Spinal cord (tissue), 10 donors: ENCODE data around the gene HNRNPDL. TPM values are rescaled to one million over a fixed set of nuclear protein-coding genes. Genes with fewer than 3 reads are reported as not detected.

ENCODE experiments used
- DNase-seq, 6 donors: peaks; one replicate each; pipeline versions ENCODE4 v3.0.0 to v3.0.0-alpha.2; 2013 to 2015; ENCODE audit warnings: low spot score in 6 of 6, low read depth in 4 of 6
- H3K27ac ChIP-seq: one replicate; pipeline ENCODE4 v1.5.1; 2013; ENCODE audit warnings: low read depth, low read length, control low read depth
- H3K27me3 ChIP-seq: one replicate; pipeline ENCODE4 v1.6.1; 2013; ENCODE audit warnings: low read length; ENCODE audit not compliant: control insufficient read depth, insufficient read depth
- H3K36me3 ChIP-seq: one replicate; pipeline ENCODE4 v1.6.1; 2013; ENCODE audit warnings: low read length; ENCODE audit not compliant: control insufficient read depth, insufficient read depth
- H3K4me1 ChIP-seq: one replicate; pipeline ENCODE4 v1.6.1; 2013; ENCODE audit warnings: low read length; ENCODE audit not compliant: control insufficient read depth, insufficient read depth
- H3K4me3 ChIP-seq: one replicate; pipeline ENCODE4 v1.5.1; 2013; ENCODE audit warnings: low read depth, low read length, control low read depth
- H3K9me3 ChIP-seq: one replicate; pipeline ENCODE4 v1.6.1; 2013; ENCODE audit warnings: low read length; ENCODE audit not compliant: control insufficient read depth, insufficient read depth
- WGBS: methylation state at CpG from one replicate; pipeline ENCODE4 v1.1.5; 2013; ENCODE audit warnings: missing lambda C conversion rate; ENCODE audit not compliant: insufficient coverage; 5-methylcytosine and 5-hydroxymethylcytosine counted together
- polyA plus RNA-seq, 2 donors: library from polyadenylated mRNA; unstranded; fragments of 120-200 nt; gene quantifications; one replicate each; pipeline ENCODE4 v1.2.1, GENCODE V29; 2013; ENCODE audit not compliant: insufficient read length in 2 of 2
- total RNA-seq, 2 donors: library from RNA; depleted of rRNA in 1 of 2; stranded (reverse); fragments of 120-200 nt in 1 of 2; fragments of >200 nt in 1 of 2; gene quantifications; one replicate each; pipeline versions ENCODE4 v1.2.3 to v1.2.4, GENCODE V29; 2013 to 2014
- donor health status: healthy.

The HNRNPDL gene
- total and polyA plus RNA-seq, 4 donors = 178 to 528 (median 397) TPM

- Histone ChIP-seq H3K27ac (no peak overlapping the region), H3K27me3 (no peaks in the 10 kb centered on the region), H3K4me3 (no peak overlapping the region), H3K9me3 (no peaks in the 10 kb centered on the region), H3K4me1 (no peaks in the 10 kb centered on the region), H3K36me3 (peaks cover 17% of the 10 kb centered on the region)
- DNase-seq = peak; percentile 77 to 96 (median 84)
- WGBS = no CpG with 5 or more reads among the region's 7 CpGs
Observed at GRCh38 chr4:82462415-82462831, 32.2 kb upstream of the HNRNPDL start.

- H3K4me3 ChIP-seq = no peak overlapping the region
- H3K9me3 ChIP-seq = no peaks in the 10 kb centered on the region
- no peak for DNase-seq
- H3K27me3 ChIP-seq = no peaks in the 10 kb centered on the region
- no peaks in the 10 kb centered on the region for H3K4me1 ChIP-seq
- H3K36me3 ChIP-seq = peaks cover 22% of the 10 kb centered on the region
- WGBS = no CpG with 5 or more reads among the region's 2 CpGs
- H3K27ac ChIP-seq = no peak overlapping the region
Observed at GRCh38 chr4:82461710-82462109, 31.4 kb upstream of the HNRNPDL start.

- no peaks in the 10 kb centered on the region for H3K4me1 ChIP-seq
- H3K36me3 ChIP-seq = peaks cover 25% of the 10 kb centered on the region
- no peak for DNase-seq
- no peaks in the 10 kb centered on the region for H3K9me3 ChIP-seq
- no CpG with 5 or more reads among the region's 2 CpGs for WGBS
- no peak overlapping the region for H3K27ac ChIP-seq
- H3K27me3 ChIP-seq = no peaks in the 10 kb centered on the region
- no peak overlapping the region for H3K4me3 ChIP-seq
Observed at GRCh38 chr4:82458729-82459128, 28.5 kb upstream of the HNRNPDL start.

GRCh38 chr4:82457266-82457665 lies 27.0 kb upstream of the HNRNPDL start:
- peaks cover 31% of the 10 kb centered on the region for H3K36me3 ChIP-seq
- H3K27ac ChIP-seq = no peak overlapping the region
- no peaks in the 10 kb centered on the region for H3K27me3 ChIP-seq
- no peak overlapping the region for H3K4me3 ChIP-seq
- DNase-seq = no peak
- H3K9me3 ChIP-seq = no peaks in the 10 kb centered on the region
- H3K4me1 ChIP-seq = no peaks in the 10 kb centered on the region
- WGBS = 100% methylated on average over 4 of the region's 7 CpGs

GRCh38 chr4:82452026-82452425 lies 21.8 kb upstream of the HNRNPDL start:
- H3K27me3 ChIP-seq = no peaks in the 10 kb centered on the region
- WGBS = 98% methylated on average over 5 of the region's 7 CpGs
- no peak for DNase-seq
- peaks cover 39% of the 10 kb centered on the region for H3K36me3 ChIP-seq
- no peaks in the 10 kb centered on the region for H3K9me3 ChIP-seq
- no peak overlapping the region for H3K4me3 ChIP-seq
- H3K27ac ChIP-seq = no peak overlapping the region
- H3K4me1 ChIP-seq = no peaks in the 10 kb centered on the region

- Histone ChIP-seq H3K27ac (no peak overlapping the region), H3K4me3 (no peak overlapping the region), H3K4me1 (no peaks in the 10 kb centered on the region), H3K36me3 (peaks cover 39% of the 10 kb centered on the region), H3K9me3 (no peaks in the 10 kb centered on the region), H3K27me3 (no peaks in the 10 kb centered on the region)
- DNase-seq = peak in 2 of 6 donors; percentile 17 to 21
- WGBS = 73% methylated on average over 9 of the region's 13 CpGs
Observed at GRCh38 chr4:82450966-82451755, 20.9 kb upstream of the HNRNPDL start.

GRCh38 chr4:82447886-82448285 lies 17.6 kb upstream of the HNRNPDL start:
- no CpG with 5 or more reads among the region's 1 CpG for WGBS
- H3K27ac ChIP-seq = no peak overlapping the region
- no peaks in the 10 kb centered on the region for H3K9me3 ChIP-seq
- H3K27me3 ChIP-seq = no peaks in the 10 kb centered on the region
- H3K4me3 ChIP-seq = no peak overlapping the region
- no peak for DNase-seq
- peaks cover 38% of the 10 kb centered on the region for H3K36me3 ChIP-seq
- no peaks in the 10 kb centered on the region for H3K4me1 ChIP-seq

GRCh38 chr4:82439088-82439487 lies 8.8 kb upstream of the HNRNPDL start:
- no peak overlapping the region for H3K4me3 ChIP-seq
- no peaks in the 10 kb centered on the region for H3K9me3 ChIP-seq
- no peak overlapping the region for H3K27ac ChIP-seq
- no peak for DNase-seq
- peaks cover 6% of the 10 kb centered on the region for H3K36me3 ChIP-seq
- H3K27me3 ChIP-seq = no peaks in the 10 kb centered on the region
- H3K4me1 ChIP-seq = no peaks in the 10 kb centered on the region
- 100% methylated on average over 1 of the region's 2 CpGs for WGBS

GRCh38 chr4:82437285-82438005 lies 7.2 kb upstream of the HNRNPDL start:
- H3K27ac ChIP-seq = no peak overlapping the region
- no peaks in the 10 kb centered on the region for H3K9me3 ChIP-seq
- H3K27me3 ChIP-seq = no peaks in the 10 kb centered on the region
- no peak overlapping the region for H3K4me3 ChIP-seq
- WGBS = no CpG with 5 or more reads among the region's 4 CpGs
- H3K36me3 ChIP-seq = peaks cover 4% of the 10 kb centered on the region
- H3K4me1 ChIP-seq = peaks cover 4% of the 10 kb centered on the region
- DNase-seq = no peak

- H3K4me3 ChIP-seq = no peak overlapping the region
- H3K9me3 ChIP-seq = no peaks in the 10 kb centered on the region
- DNase-seq = no peak
- no CpG with 5 or more reads among the region's 4 CpGs for WGBS
- peaks cover 6% of the 10 kb centered on the region for H3K36me3 ChIP-seq
- no peaks in the 10 kb centered on the region for H3K27me3 ChIP-seq
- H3K27ac ChIP-seq = no peak overlapping the region
- H3K4me1 ChIP-seq = peaks cover 10% of the 10 kb centered on the region
Observed at GRCh38 chr4:82436780-82437179, 6.5 kb upstream of the HNRNPDL start.
